ENCODE results near the gene ADSL. TPM values are rescaled to one million over a fixed set of nuclear protein-coding genes. Genes with fewer than 3 reads are reported as not detected.

ADSL gene
- total and polyA plus RNA-seq, 2 of the 4 experiments (the other 2 are of a cell fraction): 93.6 to 229 TPM

- Histone ChIP-seq H2AK9ac (replicated peaks; ENCODE audit: low read depth, low read length, poor library complexity) (no peak overlapping the region), H3K14ac (replicated peaks; ENCODE audit: low read depth, low read length) (no peak overlapping the region), H3K4me2 (ENCODE audit: low read depth, low read length) (no peak overlapping the region), H3K4ac (ENCODE audit: low read depth, low read length) (no peak overlapping the region), H3K4me3 (ENCODE audit: insufficient read depth, low read depth, low read length) (no peak overlapping the region), H3K27ac (ENCODE audit: insufficient read depth, low read length) (no peak overlapping the region), H2AFZ (replicated peaks; ENCODE audit: low read length, poor library complexity) (no peak overlapping the region), H3K36me3 (ENCODE audit: control insufficient read depth, insufficient read depth, low read length) (peaks cover 26% of the 10 kb centered on the region), H3K27me3 (ENCODE audit: control insufficient read depth, insufficient read depth, low read length) (no peaks in the 10 kb centered on the region), H2AK5ac (ENCODE audit: low read depth, low read length) (no peak overlapping the region), H3K9me3 (ENCODE audit: control insufficient read depth, insufficient read depth, low read length) (no peaks in the 10 kb centered on the region), H2BK120ac (ENCODE audit: low read depth, low read length) (no peak overlapping the region), H4K5ac (ENCODE audit: low read depth, low read length) (no peak overlapping the region), H3K4me1 (ENCODE audit: control insufficient read depth, insufficient read depth, low read length) (no peaks in the 10 kb centered on the region), H4K8ac (ENCODE audit: low read depth in 2 of 2, low read length in 2 of 2) (no peak overlapping the region), H3K9me1 (ENCODE audit: insufficient read depth, low read length) (peaks cover 10% of the 10 kb centered on the region), H2BK15ac (ENCODE audit: low read depth, low read length) (no peak overlapping the region), H4K91ac (ENCODE audit: insufficient read depth, low read depth, low read length) (no peak overlapping the region), H3K79me1 (ENCODE audit: low read depth in 1 of 2, low read length in 2 of 2) (peaks cover 0 to 2% of the 10 kb centered on the region in 2 experiments; a peak in 1 of 4 replicates), H3K23ac (ENCODE audit: low read depth, low read length) (no peak overlapping the region), H2BK20ac (ENCODE audit: low read depth, low read length) (no peak overlapping the region), H3K9ac (ENCODE audit: low read depth, low read length) (no peak overlapping the region), H2BK5ac (ENCODE audit: low read depth, low read length, poor library complexity, severe bottlenecking) (no peak overlapping the region), H3K18ac (ENCODE audit: low read depth, low read length) (no peak overlapping the region), H3K56ac (ENCODE audit: extremely low read depth, insufficient read depth, low read length) (no peak overlapping the region), H4K20me1 (ENCODE audit: insufficient read depth, low read length) (no peaks in the 10 kb centered on the region)
- ATAC-seq (ENCODE audit: low read depth) (no peak), DNase-seq (no peak)
- ChIA-PET CTCF (no interaction called here), POLR2A (ENCODE audit: unreplicated experiment) (interaction anchor here (0.7 kb wide), 1 partner anchor 1996 kb away, joined by 11 read pairs; no protein-coding TSS in a partner anchor)
- in situ Hi-C loops (cut with MboI; ENCODE audit: low sequenced_read_pairs) (no loop called here), intact Hi-C loops (cut with micrococcal nuclease) (no loop called here), dilution Hi-C loops (cut with HindIII; ENCODE audit: low sequenced_read_pairs, unreplicated experiment) (no loop called here)
- TF ChIP-seq RAD21 (IDR thresholded peaks at IDR 0.05; ENCODE audit: low read length) (no peak), POLR2A (IDR thresholded peaks at IDR 0.05; ENCODE audit: low read depth, low read length) (no peak), CEBPB (IDR thresholded peaks at IDR 0.05; ENCODE audit: low read depth, low read length) (no peak), MAZ (IDR thresholded peaks at IDR 0.05; ENCODE audit: borderline replicate concordance, low read depth, low read length) (no peak), CTCF (conservative IDR thresholded peaks at IDR 0.05; ENCODE audit: low read depth, low read length) (no peak), FOS (IDR thresholded peaks at IDR 0.05; ENCODE audit: low read depth, low read length) (no peak), CHD1 (IDR thresholded peaks at IDR 0.05; ENCODE audit: low read depth, low read length) (no peak), MXI1 (IDR thresholded peaks at IDR 0.05; ENCODE audit: borderline replicate concordance, low read depth, low read length) (no peak), NFE2L2 (IDR thresholded peaks at IDR 0.05; ENCODE audit: low read depth, low read length) (no peak), USF2 (IDR thresholded peaks at IDR 0.05; ENCODE audit: low read depth, low read length) (no peak), BHLHE40 (IDR thresholded peaks at IDR 0.05; ENCODE audit: low read depth, low read length) (no peak), RCOR1 (IDR thresholded peaks at IDR 0.05; ENCODE audit: insufficient replicate concordance, low read length) (no peak), RFX5 (IDR thresholded peaks at IDR 0.05; ENCODE audit: low read depth, low read length) (no peak), MAFK (IDR thresholded peaks at IDR 0.05; ENCODE audit: low read depth, low read length) (no peak), SMC3 (IDR thresholded peaks at IDR 0.05; ENCODE audit: low read depth, low read length) (no peak), ELK1 (IDR thresholded peaks at IDR 0.05; ENCODE audit: borderline replicate concordance, low read depth, low read length) (no peak)
- BruUV-seq (replicated peaks): no TSS peak
- 100% methylated on average over 2 of the region's 11 CpGs; no CpG with 5 or more reads in 1 of the 2 experiments for WGBS, 2 experiments (ENCODE audit: extremely low coverage in 2 of 2, insufficient read length in 1 of 2)
These were observed 44.2 kb upstream of the ADSL start for GRCh38 chr22:40302149-40302548.
